Measurements from ENCODE around the gene CTSA.

DNA sequence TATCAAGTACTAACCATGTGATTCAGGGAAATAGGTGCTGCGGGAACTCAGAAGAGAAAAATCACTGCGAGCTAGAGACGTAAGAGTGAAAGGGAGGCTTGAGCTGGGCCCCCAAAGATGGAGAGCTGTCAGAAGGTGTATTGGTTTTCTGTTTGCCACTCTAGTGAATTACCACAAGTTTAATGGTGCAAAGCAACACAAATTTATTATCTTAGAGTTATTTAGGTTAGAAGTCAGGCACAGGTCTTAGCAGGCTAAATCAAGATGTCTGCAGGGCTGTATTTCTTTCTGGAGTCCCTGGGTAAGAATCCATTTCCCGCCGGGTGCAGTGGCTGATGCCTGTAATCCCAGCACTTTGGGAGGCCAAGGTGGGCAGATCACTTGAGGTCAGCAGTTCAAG lies 31.2 kb upstream of the CTSA start:
- no peak for TF ChIP-seq EZH2 (IDR thresholded peaks at IDR 0.05; ENCODE audit: low read depth)
- no peak for TF ChIP-seq CTCF (conservative IDR thresholded peaks at IDR 0.05)

Data from PC-9 (cell line).